Left ventricle myocardium inferior (tissue), 1 donor: ENCODE data around the gene DNPH1. TPM values are rescaled to one million over a fixed set of nuclear protein-coding genes. Genes with fewer than 3 reads are reported as not detected.

ENCODE experiments used
- DNase-seq: peaks from one replicate; pipeline ENCODE4 v3.0.0-alpha.2; 2020
- H3K27ac ChIP-seq: fragments of 200-600 bp; replicated peaks from 2 replicates; pipeline ENCODE4 v1.8.0; 2021
- H3K27me3 ChIP-seq: fragments of 200-600 bp; 2 replicates; pipeline ENCODE4 v1.8.0; 2021; ENCODE audit warnings: low read depth
- H3K36me3 ChIP-seq: fragments of 200-600 bp; 2 replicates; pipeline ENCODE4 v1.8.0; 2021
- H3K4me1 ChIP-seq: fragments of 200-600 bp; 2 replicates; pipeline ENCODE4 v1.8.0; 2021
- H3K4me3 ChIP-seq: fragments of 200-600 bp; 2 replicates; pipeline ENCODE4 v1.8.0; 2021; ENCODE audit warnings: mild to moderate bottlenecking, moderate library complexity
- H3K9me3 ChIP-seq: fragments of 200-600 bp; replicated peaks from 2 replicates; pipeline ENCODE4 v1.8.0; 2021
- CTCF ChIP-seq: fragments of 200-600 bp; IDR thresholded peaks from 2 replicates; pipeline ENCODE4 v1.8.0; 2021; ENCODE audit warnings: antibody characterized with exemption, mild to moderate bottlenecking, borderline replicate concordance
- intact Hi-C: fragments of 100-400 bp; cut with micrococcal nuclease; formaldehyde crosslinking; loops from one replicate; pipeline ENCODE4 v1.11.0; 2022
- long read RNA-seq: library from polyadenylated mRNA; unstranded; transcript quantifications from one replicate; pipeline ENCODE4 v2.0.0, GENCODE V29; 2021
- total RNA-seq: library from RNA; stranded (reverse); fragmentation: NEBNext Ultra II Directional; extraction: Animal tissue kit (Norgen Biotek cat#: 25700); gene quantifications from one replicate; pipeline ENCODE4 v1.2.1, GENCODE V29; 2021
- donor health status: DM: no; HTN: yes; CAD: no; lungs with severe emphysema.

Gene DNPH1
- 27.7 TPM for total RNA-seq
- long read RNA-seq, transcript DNPH1-201 (4 exons, 657 nt) = major isoform, 36 of 39 reads
- long read RNA-seq, partial matches to known transcripts = 1 of 39 reads
- long read RNA-seq, other reads (novel, unspliced or antisense) = 0 of 39 reads

- no peaks in the 10 kb centered on the region for H3K36me3 ChIP-seq
- H3K4me3 ChIP-seq = peak within 1 kb of the TSS; percentile 69
- peaks cover 13% of the 10 kb centered on the region for H3K4me1 ChIP-seq
- peaks cover 10% of the 10 kb centered on the region for H3K27me3 ChIP-seq
- DNase-seq = peak; percentile 78
- peak within 1 kb of the TSS; percentile 62 for H3K27ac ChIP-seq
- intact Hi-C loops = no loop called here
- peak; percentile 93 for TF ChIP-seq CTCF
- no peaks in the 10 kb centered on the region for H3K9me3 ChIP-seq
Observed at GRCh38 chr6:43228951-43229802, at the start of gene DNPH1. TSS of gene DNPH1 (minus strand) at chr6:43229481. CDS start at chr6:43229456, 25 bp downstream.

GRCh38 chr6:43278524-43279078 lies 49.3 kb upstream of the DNPH1 start:
- Histone ChIP-seq H3K27ac (no peak overlapping the region), H3K9me3 (no peaks in the 10 kb centered on the region), H3K27me3 (peaks cover 59% of the 10 kb centered on the region), H3K4me3 (no peak overlapping the region), H3K36me3 (no peaks in the 10 kb centered on the region), H3K4me1 (peaks cover 18% of the 10 kb centered on the region)
- no peak for TF ChIP-seq CTCF
- intact Hi-C loops = no loop called here
- DNase-seq = no peak

GRCh38 chr6:43277643-43278523 lies 48.6 kb upstream of the DNPH1 start:
- Histone ChIP-seq H3K27ac (no peak overlapping the region), H3K4me1 (peaks cover 18% of the 10 kb centered on the region), H3K36me3 (no peaks in the 10 kb centered on the region), H3K27me3 (peaks cover 59% of the 10 kb centered on the region), H3K9me3 (no peaks in the 10 kb centered on the region), H3K4me3 (no peak overlapping the region)
- intact Hi-C loops = no loop called here
- TF ChIP-seq CTCF = no peak
- no peak for DNase-seq

- no peak for DNase-seq
- intact Hi-C loops = no loop called here
- H3K9me3 ChIP-seq = no peaks in the 10 kb centered on the region
- H3K4me3 ChIP-seq = no peak overlapping the region
- peaks cover 18% of the 10 kb centered on the region for H3K4me1 ChIP-seq
- H3K36me3 ChIP-seq = no peaks in the 10 kb centered on the region
- no peak for TF ChIP-seq CTCF
- H3K27ac ChIP-seq = no peak overlapping the region
- peaks cover 57% of the 10 kb centered on the region for H3K27me3 ChIP-seq
Observed at GRCh38 chr6:43277306-43277642, 48.0 kb upstream of the DNPH1 start.

GRCh38 chr6:43276577-43277305 lies 47.5 kb upstream of the DNPH1 start:
- H3K4me3 ChIP-seq = peak overlapping the region; percentile 64

More at GRCh38 chr6:43276577-43277305, 47.5 kb upstream of the DNPH1 start:
- Histone ChIP-seq H3K4me1 (peaks cover 18% of the 10 kb centered on the region), H3K27ac (no peak overlapping the region), H3K27me3 (peaks cover 55% of the 10 kb centered on the region), H3K36me3 (no peaks in the 10 kb centered on the region), H3K9me3 (no peaks in the 10 kb centered on the region)
- TF ChIP-seq CTCF = no peak
- intact Hi-C loops = no loop called here
- DNase-seq = no peak
